PC-3 (cell line): ENCODE results near the gene ADAM12. TPM values are rescaled to one million over a fixed set of nuclear protein-coding genes. Genes with fewer than 3 reads are reported as not detected.

Source experiments
- ATAC-seq: fragments of 200-7000 bp; cut with Tn5 transposase; 2 replicates; pipeline ENCODE4 v1.9.1; 2020; ENCODE audit warnings: mild to moderate bottlenecking, moderate library complexity
- BruUV-seq: library from RNA; stranded (reverse); fragments of 400-500 nt; replicated peaks from 2 replicates; lab custom pipeline; 2021; lab: Mats Ljungman, UMichigan
- CTCF ChIA-PET: fragments of 300-600 bp; sonication (Branson Sonifier 250); formaldehyde crosslinking; loops from one replicate; lab custom pipeline; 2022; ENCODE audit warnings: antibody characterized with exemption; lab: Charles Lee
- POLR2A ChIA-PET: fragments of 300-600 bp; sonication (Branson Sonifier 250); formaldehyde crosslinking; loops from one replicate; lab custom pipeline; 2022; ENCODE audit warnings: antibody characterized with exemption; ENCODE audit not compliant: unreplicated experiment; lab: Charles Lee
- DNase-seq: peaks from one replicate; pipeline ENCODE4 v3.0.0-alpha.2; 2015
- H2AFZ ChIP-seq: fragments of 300-600 bp; sonication (generic); 2 replicates; pipeline ENCODE4 v1.6.0; 2016; ENCODE audit warnings: antibody characterized with exemption, low read length
- H3F3A ChIP-seq: fragments of 300-600 bp; sonication (generic); one replicate; pipeline ENCODE4 v1.6.0; 2017; ENCODE audit warnings: antibody characterized with exemption, low read length, control low read depth, mild to moderate bottlenecking; ENCODE audit not compliant: unreplicated experiment
- H3K27ac ChIP-seq: fragments of 300-600 bp; sonication (generic); 2 replicates; pipeline ENCODE4 v1.5.1; 2016; ENCODE audit warnings: mild to moderate bottlenecking, low read length
- H3K27me3 ChIP-seq: fragments of 300-600 bp; sonication (generic); 2 replicates; pipeline ENCODE4 v1.6.1; 2016; ENCODE audit warnings: low read length, mixed read lengths
- H3K36me3 ChIP-seq: fragments of 300-600 bp; sonication (generic); 2 replicates; pipeline ENCODE4 v1.6.1; 2016; ENCODE audit warnings: low read depth, mixed run types, low read length, mixed read lengths
- H3K4me1 ChIP-seq: fragments of 300-600 bp; sonication (generic); 2 replicates; pipeline ENCODE4 v1.5.1; 2016; ENCODE audit warnings: low read length; ENCODE audit not compliant: insufficient read depth
- H3K4me2 ChIP-seq: fragments of 300-600 bp; sonication (generic); 2 replicates; pipeline ENCODE4 v1.6.0; 2016; ENCODE audit warnings: low read length
- H3K4me3 ChIP-seq: fragments of 300-600 bp; sonication (generic); 2 replicates; pipeline ENCODE4 v1.5.1; 2016; ENCODE audit warnings: mild to moderate bottlenecking, low read length, mixed read lengths
- H3K79me2 ChIP-seq: fragments of 300-600 bp; sonication (generic); 2 replicates; pipeline ENCODE4 v1.6.1; 2017; ENCODE audit warnings: low read length, mixed read lengths
- H3K9ac ChIP-seq: fragments of 300-600 bp; sonication (generic); 2 replicates; pipeline ENCODE4 v1.6.0; 2016; ENCODE audit warnings: mild to moderate bottlenecking, low read length
- H3K9me2 ChIP-seq: fragments of 300-600 bp; sonication (generic); replicated peaks from 2 replicates; pipeline ENCODE4 v1.6.1; 2016; ENCODE audit warnings: mixed run types, low read length, mixed read lengths
- H3K9me3 ChIP-seq: fragments of 300-600 bp; sonication (generic); 2 replicates; pipeline ENCODE4 v1.6.1; 2016; ENCODE audit warnings: low read length, mixed read lengths
- H4K20me1 ChIP-seq: fragments of 300-600 bp; sonication (generic); 2 replicates; pipeline ENCODE4 v1.6.1; 2016; ENCODE audit warnings: low read length, mixed read lengths
- EZH2 ChIP-seq: fragments of 300-600 bp; sonication (generic); IDR thresholded peaks from one replicate; pipeline ENCODE4 v1.6.1; 2017; ENCODE audit warnings: antibody characterized with exemption, mild to moderate bottlenecking, low read length; ENCODE audit not compliant: unreplicated experiment
- EZH2phosphoT487 ChIP-seq: fragments of 300-600 bp; sonication (generic); IDR thresholded peaks from 2 replicates; pipeline ENCODE4 v1.6.1; 2018; ENCODE audit warnings: mild to moderate bottlenecking, antibody characterized with exemption, low read length, borderline replicate concordance
- intact Hi-C: fragments of 100-400 bp; cut with micrococcal nuclease; formaldehyde crosslinking; loops from 2 replicates; pipeline ENCODE4 v1.9.0; 2023
- total RNA-seq: library from RNA; depleted of rRNA; stranded (reverse); fragments of >200 nt; gene quantifications from 2 replicates; pipeline ENCODE4 v1.2.3, GENCODE V29; 2014
- TF ChIP-seq, protein P1 (sequence below): fragments of 300-600 bp; sonication (generic); conservative IDR thresholded peaks from 2 replicates; pipeline ENCODE4 v1.5.1; 2017; ENCODE audit warnings: antibody characterized with exemption, low read depth, mild to moderate bottlenecking, low read length

The ADAM12 gene
- total RNA-seq, 1 experiment from 2014 or later, result 3.4 TPM

GRCh38 chr10:126097558-126098225 lies 290.6 kb downstream of the ADAM12 start:
- BruUV-seq, result no TSS peak
- no peak for TF ChIP-seq EZH2phosphoT487
- TF ChIP-seq, protein P1, sequence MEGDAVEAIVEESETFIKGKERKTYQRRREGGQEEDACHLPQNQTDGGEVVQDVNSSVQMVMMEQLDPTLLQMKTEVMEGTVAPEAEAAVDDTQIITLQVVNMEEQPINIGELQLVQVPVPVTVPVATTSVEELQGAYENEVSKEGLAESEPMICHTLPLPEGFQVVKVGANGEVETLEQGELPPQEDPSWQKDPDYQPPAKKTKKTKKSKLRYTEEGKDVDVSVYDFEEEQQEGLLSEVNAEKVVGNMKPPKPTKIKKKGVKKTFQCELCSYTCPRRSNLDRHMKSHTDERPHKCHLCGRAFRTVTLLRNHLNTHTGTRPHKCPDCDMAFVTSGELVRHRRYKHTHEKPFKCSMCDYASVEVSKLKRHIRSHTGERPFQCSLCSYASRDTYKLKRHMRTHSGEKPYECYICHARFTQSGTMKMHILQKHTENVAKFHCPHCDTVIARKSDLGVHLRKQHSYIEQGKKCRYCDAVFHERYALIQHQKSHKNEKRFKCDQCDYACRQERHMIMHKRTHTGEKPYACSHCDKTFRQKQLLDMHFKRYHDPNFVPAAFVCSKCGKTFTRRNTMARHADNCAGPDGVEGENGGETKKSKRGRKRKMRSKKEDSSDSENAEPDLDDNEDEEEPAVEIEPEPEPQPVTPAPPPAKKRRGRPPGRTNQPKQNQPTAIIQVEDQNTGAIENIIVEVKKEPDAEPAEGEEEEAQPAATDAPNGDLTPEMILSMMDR, result peak; percentile 38; the same call in 1 of the 2 replicates
- Histone ChIP-seq H3K27me3 (no peaks in the 10 kb centered on the region), H3K79me2 (no peaks in the 10 kb centered on the region), H3K4me1 (peaks cover 36% of the 10 kb centered on the region), H3K36me3 (no peaks in the 10 kb centered on the region), H3K27ac (no peak overlapping the region), H3K4me2 (no peak overlapping the region), H3K9me3 (no peaks in the 10 kb centered on the region), H3F3A (no peaks in the 10 kb centered on the region), H2AFZ (no peak overlapping the region), H3K4me3 (no peak overlapping the region), H3K9ac (no peak overlapping the region), H3K9me2 (no peaks in the 10 kb centered on the region), H4K20me1 (no peaks in the 10 kb centered on the region)
- ChIA-PET CTCF (interaction anchor here (0.7 kb wide), 1 partner anchor 279 kb away, joined by 3 read pairs; no protein-coding TSS in a partner anchor), POLR2A (no interaction called here)
- ATAC-seq (no peak), DNase-seq (no peak)
- intact Hi-C loops, result loop anchor here (10.0 kb wide), 1 partner anchor 83 kb away; no protein-coding TSS in a partner anchor

GRCh38 chr10:126094537-126094936 lies 293.7 kb downstream of the ADAM12 start:
- H3K4me1 ChIP-seq, result peaks cover 57% of the 10 kb centered on the region
- no peaks in the 10 kb centered on the region for H3K27me3 ChIP-seq
- no peaks in the 10 kb centered on the region for H4K20me1 ChIP-seq
- ChIA-PET CTCF (no interaction called here), POLR2A (interaction anchor here (0.6 kb wide), 2 partner anchors 159 to 274 kb away, joined by 3 to 4 read pairs; no protein-coding TSS in a partner anchor)
- TF ChIP-seq EZH2phosphoT487, result no peak
- H3K4me3 ChIP-seq, result 0 out of 2 replicates have a peak overlapping the region, but pooled peaks have one; percentile 31
- H3K9me3 ChIP-seq, result no peaks in the 10 kb centered on the region
- H3K36me3 ChIP-seq, result no peaks in the 10 kb centered on the region
- H2AFZ ChIP-seq, result no peak overlapping the region
- DNase-seq (peak; percentile 77), ATAC-seq (peak; percentile 67)
- H3F3A ChIP-seq, result peaks cover 11% of the 10 kb centered on the region
- intact Hi-C loops, result loop anchor here (5.0 to 10.0 kb wide), 2 partner anchors 80 to 293 kb away; partner anchors contain the start of gene ADAM12
- H3K27ac ChIP-seq, result peak overlapping the region; percentile 60
- peak overlapping the region; percentile 61 for H3K4me2 ChIP-seq
- H3K79me2 ChIP-seq, result no peaks in the 10 kb centered on the region
- 0 out of 2 replicates have a peak overlapping the region, but pooled peaks have one; percentile 20 for H3K9ac ChIP-seq
- no peaks in the 10 kb centered on the region for H3K9me2 ChIP-seq
- BruUV-seq, result no TSS peak

- DNase-seq (peak; percentile 48), ATAC-seq (no peak)
- POLR2A ChIA-PET, result no interaction called here
- peak overlapping the region; percentile 98 for H3K27ac ChIP-seq
- H3K9me3 ChIP-seq, result no peaks in the 10 kb centered on the region
- CTCF ChIA-PET, result no interaction called here
- H3K27me3 ChIP-seq, result no peaks in the 10 kb centered on the region
- H3K79me2 ChIP-seq, result no peaks in the 10 kb centered on the region
- peak overlapping the region; percentile 11; the same call in 1 of the 2 replicates for H3K9ac ChIP-seq
- peaks cover 11% of the 10 kb centered on the region for H3F3A ChIP-seq
- no peak overlapping the region for H3K4me3 ChIP-seq
- H2AFZ ChIP-seq, result no peak overlapping the region
- no peaks in the 10 kb centered on the region for H4K20me1 ChIP-seq
- no TSS peak for BruUV-seq
- H3K9me2 ChIP-seq, result no peaks in the 10 kb centered on the region
- peaks cover 57% of the 10 kb centered on the region for H3K4me1 ChIP-seq
- no peaks in the 10 kb centered on the region for H3K36me3 ChIP-seq
- H3K4me2 ChIP-seq, result peak overlapping the region; percentile 9
- intact Hi-C loops, result loop anchor here (5.0 to 10.0 kb wide), 2 partner anchors 78 to 295 kb away; partner anchors contain the start of gene ADAM12
- no peak for TF ChIP-seq EZH2
- TF ChIP-seq, protein P1, result no peak
- TF ChIP-seq EZH2phosphoT487, result no peak
Measured at GRCh38 chr10:126092366-126093215, 295.7 kb downstream of the ADAM12 start.
